ENCODE measurements around the gene DNMT3B. TPM values are rescaled to one million over a fixed set of nuclear protein-coding genes. Genes with fewer than 3 reads are reported as not detected.
"Not testable (repeated sequence)": the region's sequence is repeated elsewhere in the genome, so short reads cannot be mapped to it uniquely, and the experiment has no call there.

DNMT3B gene
- total RNA-seq, 1 experiment from 2014 or later = 3.5 TPM

- DNase-seq (ENCODE audit: low read depth, low spot score) (no peak), ATAC-seq (peak; percentile 68; the same call in 1 of the 2 replicates)
- ChIA-PET CTCF (interaction anchor here (1.1 kb wide), 1 partner anchor 50 kb away, joined by 3 read pairs; no protein-coding TSS in a partner anchor), POLR2A (no interaction called here)
- no TSS peak for BruUV-seq (replicated peaks)
- Histone ChIP-seq H3K4me3 (ENCODE audit: low read depth in 2 of 2, low read length in 2 of 2) (no peak overlapping the region), H3K4me1 (ENCODE audit: control insufficient read depth, insufficient read depth, low read length) (0 out of 2 replicates have a peak, but pooled peaks cover 3% of the 10 kb centered on the region), H3K36me3 (ENCODE audit: control insufficient read depth, insufficient read depth, low read length) (no peaks in the 10 kb centered on the region), H3K9me3 (ENCODE audit: control insufficient read depth, insufficient read depth, low read depth, low read length) (no peaks in the 10 kb centered on the region), H3K27ac (ENCODE audit: low read length) (no peak overlapping the region), H3K27me3 (ENCODE audit: control insufficient read depth, insufficient read depth, low read length) (no peaks in the 10 kb centered on the region)
- in situ Hi-C loops (cut with HindIII; ENCODE audit: low pct_unique_long_range_greater_than_20kb, low sequenced_read_pairs) (no loop called here), intact Hi-C loops (cut with micrococcal nuclease; ENCODE audit: unreplicated experiment) (no loop called here)
- TF ChIP-seq SIN3A (IDR thresholded peaks at IDR 0.05; ENCODE audit: borderline replicate concordance, insufficient read depth, low read depth, low read length) (no peak), REST (IDR thresholded peaks at IDR 0.05; ENCODE audit: insufficient read depth in 1 of 2, low read depth in 2 of 2, low read length in 1 of 2) (no peak), CTCF (IDR thresholded peaks at IDR 0.05) (no peak), TCF7L2 (IDR thresholded peaks at IDR 0.05; ENCODE audit: low read depth, low read length) (no peak), POLR2AphosphoS5 (IDR thresholded peaks at IDR 0.05; ENCODE audit: low read depth, low read length) (no peak)
These were observed 34.5 kb upstream of the DNMT3B start for GRCh38 chr20:32727683-32728082.

DNA sequence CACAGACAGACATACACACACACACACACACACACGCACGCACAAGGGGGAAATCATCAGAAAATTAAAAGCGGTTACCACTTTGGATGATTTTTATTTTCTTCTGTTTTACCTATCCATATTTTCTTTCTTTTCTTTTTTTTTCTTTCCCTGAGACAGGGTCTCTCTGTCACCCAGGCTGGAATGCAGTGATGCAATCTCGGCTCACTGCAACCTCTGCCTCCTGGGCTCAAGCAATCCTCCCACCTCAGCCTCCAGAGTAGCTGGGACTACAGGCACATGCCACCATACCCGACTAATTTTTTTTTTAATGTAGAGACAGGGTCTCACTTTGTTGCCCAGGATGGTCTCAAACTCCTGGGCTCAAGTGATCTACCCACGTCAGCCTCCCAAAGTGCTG lies 33.8 kb upstream of the DNMT3B start:
- H3K4me1 ChIP-seq (ENCODE audit: control insufficient read depth, insufficient read depth, low read length); H3K9me3 ChIP-seq (ENCODE audit: control insufficient read depth, insufficient read depth, low read depth, low read length); DNase-seq (ENCODE audit: low read depth, low spot score); H3K36me3 ChIP-seq (ENCODE audit: control insufficient read depth, insufficient read depth, low read length); H3K27me3 ChIP-seq (ENCODE audit: control insufficient read depth, insufficient read depth, low read length); POLR2A ChIA-PET; H3K4me3 ChIP-seq (ENCODE audit: low read depth in 2 of 2, low read length in 2 of 2); BruUV-seq (replicated peaks); in situ Hi-C loops (cut with HindIII; ENCODE audit: low pct_unique_long_range_greater_than_20kb, low sequenced_read_pairs); ATAC-seq; intact Hi-C loops (cut with micrococcal nuclease; ENCODE audit: unreplicated experiment); H3K27ac ChIP-seq (ENCODE audit: low read length): not testable (repeated sequence)
- CTCF ChIA-PET = interaction anchor here (1.1 kb wide), 1 partner anchor 50 kb away, joined by 3 read pairs; no protein-coding TSS in a partner anchor

DNA sequence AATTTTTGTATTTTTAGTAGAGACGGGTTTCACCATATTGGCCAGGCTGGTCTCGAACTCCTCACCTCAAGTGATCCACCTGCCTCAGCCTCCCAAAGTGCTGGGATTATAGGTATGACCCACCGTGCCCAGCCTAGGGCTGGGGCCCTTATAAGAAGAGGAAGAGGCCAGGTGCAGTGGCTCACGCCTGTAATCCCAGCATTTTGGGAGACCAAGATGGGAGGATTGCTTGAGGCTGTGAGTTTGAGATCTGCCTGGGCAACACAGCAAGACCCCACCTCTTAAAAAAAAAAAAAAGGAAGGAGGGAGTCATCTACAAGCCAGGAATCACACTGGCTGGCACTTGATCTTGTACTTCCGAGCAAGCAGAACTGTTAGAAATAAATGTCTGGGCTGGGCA lies 32.9 kb upstream of the DNMT3B start:
- DNase-seq (ENCODE audit: low read depth, low spot score); H3K4me1 ChIP-seq (ENCODE audit: control insufficient read depth, insufficient read depth, low read length); intact Hi-C loops (cut with micrococcal nuclease; ENCODE audit: unreplicated experiment); CTCF ChIA-PET; POLR2A ChIA-PET; H3K27me3 ChIP-seq (ENCODE audit: control insufficient read depth, insufficient read depth, low read length); ATAC-seq; H3K9me3 ChIP-seq (ENCODE audit: control insufficient read depth, insufficient read depth, low read depth, low read length); H3K4me3 ChIP-seq (ENCODE audit: low read depth in 2 of 2, low read length in 2 of 2); in situ Hi-C loops (cut with HindIII; ENCODE audit: low pct_unique_long_range_greater_than_20kb, low sequenced_read_pairs); H3K36me3 ChIP-seq (ENCODE audit: control insufficient read depth, insufficient read depth, low read length); BruUV-seq (replicated peaks); H3K27ac ChIP-seq (ENCODE audit: low read length): not testable (repeated sequence)
